Measurements from ENCODE around the gene DDX20. TPM values are rescaled to one million over a fixed set of nuclear protein-coding genes. Genes with fewer than 3 reads are reported as not detected.
A peak's percentile ranks its signal among the peaks of the same experiment; 100 is the strongest.

The DDX20 gene
- total RNA-seq, result 10 to 100 TPM; 15.7 to 32.6 (median 20.8) TPM

GRCh38 chr1:111755331-111756123 is at the start of gene DDX20:
Gene DDX20, plus strand, starts transcription at chr1:111755901. Its CDS starts 24 bp downstream, at chr1:111755925.
- Histone ChIP-seq H3K27me3 (no peaks in the 10 kb centered on the region), H3K4me1 (peaks cover 6 to 9% of the 10 kb centered on the region in 2 donors), H3K9me3 (no peaks in the 10 kb centered on the region), H3K27ac (peak within 1 kb of the TSS; percentile 23 to 89 (median 86)), H3K36me3 (peaks cover 0 to 2% of the 10 kb centered on the region in 2 donors), H3K4me3 (replicated peaks in 1 of 3) (peak within 1 kb of the TSS; percentile 44 to 89 (median 58))
- TF ChIP-seq POLR2A (IDR thresholded peaks at IDR 0.05) (peak in 1 of 2 donors; percentile 65), CTCF (IDR thresholded peaks at IDR 0.05) (peak; percentile 59 to 98 (median 86))
- peak; percentile 91 for DNase-seq
- intact Hi-C loops (cut with DNase I), result loop anchor here (10.0 kb wide), 1 partner anchor 271 kb away; no protein-coding TSS in a partner anchor
- WGBS, 2 donors, result 0 to 1% methylated on average over 56 to 66 of the region's 67 CpGs

GRCh38 chr1:111706921-111707320 is 48.8 kb upstream of the DDX20 start:
- Histone ChIP-seq H3K4me3 (replicated peaks in 1 of 3) (no peak overlapping the region), H3K27me3 (no peaks in the 10 kb centered on the region), H3K9me3 (no peaks in the 10 kb centered on the region), H3K27ac (no peak overlapping the region), H3K4me1 (no peaks in the 10 kb centered on the region), H3K36me3 (peaks cover 8 to 23% of the 10 kb centered on the region in 2 donors)
- 82 to 94% methylated on average over 2 of the region's 2 CpGs for WGBS, 2 donors
- no peak for DNase-seq
- TF ChIP-seq CTCF (IDR thresholded peaks at IDR 0.05), result no peak
- no peak for TF ChIP-seq POLR2A (IDR thresholded peaks at IDR 0.05)
- intact Hi-C loops (cut with DNase I), result no loop called here

GRCh38 chr1:111707906-111708305 is 47.8 kb upstream of the DDX20 start:
- 76 to 80% methylated on average over 9 of the region's 9 CpGs for WGBS, 2 donors
- DNase-seq, result no peak
- no peak for TF ChIP-seq CTCF (IDR thresholded peaks at IDR 0.05)
- no peak for TF ChIP-seq POLR2A (IDR thresholded peaks at IDR 0.05)
- Histone ChIP-seq H3K9me3 (no peaks in the 10 kb centered on the region), H3K4me3 (replicated peaks in 1 of 3) (no peak overlapping the region), H3K36me3 (peaks cover 8 to 23% of the 10 kb centered on the region in 2 donors), H3K4me1 (no peaks in the 10 kb centered on the region), H3K27me3 (no peaks in the 10 kb centered on the region), H3K27ac (peak overlapping the region in 1 of 3 donors; percentile 3)
- intact Hi-C loops (cut with DNase I), result no loop called here

- no peak for TF ChIP-seq CTCF (IDR thresholded peaks at IDR 0.05)
- TF ChIP-seq POLR2A (IDR thresholded peaks at IDR 0.05), result no peak
- 65 to 93% methylated on average over 1 of the region's 1 CpG for whole genome bisulfite sequencing, 2 donors
- peaks cover 0 to 10% of the 10 kb centered on the region in 2 donors for H3K36me3 ChIP-seq
- no peaks in the 10 kb centered on the region for H3K27me3 ChIP-seq
- H3K4me1 ChIP-seq, result no peaks in the 10 kb centered on the region
- H3K9me3 ChIP-seq, result no peaks in the 10 kb centered on the region
- H3K4me3 ChIP-seq (replicated peaks in 1 of 3), result no peak overlapping the region
- no peak for DNase-seq
- H3K27ac ChIP-seq, result no peak overlapping the region
- intact Hi-C loops (cut with DNase I), result no loop called here
Observed at GRCh38 chr1:111709986-111710385, 45.7 kb upstream of the DDX20 start.

GRCh38 chr1:111716333-111716732 is 39.4 kb upstream of the DDX20 start:
- H3K27me3 ChIP-seq, result no peaks in the 10 kb centered on the region
- H3K27ac ChIP-seq, result no peak overlapping the region
- TF ChIP-seq CTCF (IDR thresholded peaks at IDR 0.05), result no peak
- no peak for TF ChIP-seq POLR2A (IDR thresholded peaks at IDR 0.05)
- DNase-seq, result no peak
- no peaks in the 10 kb centered on the region for H3K36me3 ChIP-seq
- intact Hi-C loops (cut with DNase I), result no loop called here
- H3K9me3 ChIP-seq, result no peaks in the 10 kb centered on the region
- H3K4me3 ChIP-seq (replicated peaks in 1 of 3), result no peak overlapping the region
- H3K4me1 ChIP-seq, result peaks cover 5 to 12% of the 10 kb centered on the region in 2 donors
- WGBS, 2 donors, result 73% methylated on average over 3 of the region's 3 CpGs

Data from thyroid gland (tissue), 4 donors.